ENCODE measurements around the gene CCDC158.

Gene CCDC158

GRCh38 chr4:76407440-76408119 is 13.4 kb downstream of the CCDC158 start:
- no peak for TF ChIP-seq CTCF (IDR thresholded peaks at IDR 0.05; ENCODE audit: low read depth, low read length, missing control alignments)
- no peak overlapping the region for H3K4me3 ChIP-seq (ENCODE audit: low read depth, low read length)
- no peak for DNase-seq (ENCODE audit: low read depth)

DNA sequence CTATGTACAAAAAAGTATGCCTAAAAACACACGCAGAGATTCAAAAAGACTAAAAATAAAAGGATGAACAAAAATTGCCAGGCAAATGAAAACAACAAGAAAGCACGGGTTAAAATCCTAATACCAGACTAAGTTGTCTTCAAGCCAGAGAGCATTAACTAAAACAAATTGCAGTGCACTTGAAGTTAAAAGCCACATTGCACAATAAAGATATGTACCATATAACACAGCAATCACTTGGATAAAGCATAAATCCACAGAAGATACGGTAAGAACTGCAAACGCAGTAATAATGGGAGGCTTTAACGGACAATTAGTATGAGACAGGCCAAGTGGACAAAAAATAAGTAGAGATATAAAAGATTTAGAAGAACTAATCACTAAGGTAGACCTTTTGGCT is 14.9 kb downstream of the CCDC158 start:
- no peak overlapping the region for H3K4me3 ChIP-seq (ENCODE audit: low read depth, low read length)
- no peak for DNase-seq (ENCODE audit: low read depth)
- TF ChIP-seq CTCF (IDR thresholded peaks at IDR 0.05; ENCODE audit: low read depth, low read length, missing control alignments) = no peak

DNA sequence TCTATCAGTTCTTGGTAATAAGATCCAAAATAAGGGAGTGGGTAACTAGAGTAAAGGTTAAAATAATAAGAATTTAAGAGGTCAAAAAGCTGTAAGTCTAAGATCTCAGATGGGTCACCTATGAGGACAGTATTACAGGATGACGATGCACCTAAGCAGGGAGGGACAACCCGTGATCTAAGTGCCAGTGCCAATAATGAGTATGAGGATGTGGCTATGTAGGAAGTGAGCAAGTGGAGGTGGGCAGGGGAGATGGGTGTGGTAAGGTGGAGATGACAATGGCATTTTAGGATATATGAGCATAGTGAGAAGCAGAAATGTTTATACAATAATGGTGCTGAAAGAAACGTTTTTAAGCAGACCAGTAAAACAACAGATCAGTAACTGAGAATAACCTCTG is 19.3 kb downstream of the CCDC158 start:
- no peak for TF ChIP-seq CTCF (IDR thresholded peaks at IDR 0.05; ENCODE audit: low read depth, low read length, missing control alignments)
- no peak for DNase-seq (ENCODE audit: low read depth)
- H3K4me3 ChIP-seq (ENCODE audit: low read depth, low read length) = no peak overlapping the region

GRCh38 chr4:76388160-76388908 is 32.6 kb downstream of the CCDC158 start:
- DNase-seq (ENCODE audit: low read depth) = no peak
- no peak overlapping the region for H3K4me3 ChIP-seq (ENCODE audit: low read depth, low read length)
- no peak for TF ChIP-seq CTCF (IDR thresholded peaks at IDR 0.05; ENCODE audit: low read depth, low read length, missing control alignments)

- no peak overlapping the region for H3K4me3 ChIP-seq (ENCODE audit: low read depth, low read length)
- TF ChIP-seq CTCF (IDR thresholded peaks at IDR 0.05; ENCODE audit: low read depth, low read length, missing control alignments) = no peak
- no peak for DNase-seq (ENCODE audit: low read depth)
Observed at GRCh38 chr4:76386566-76387305, 34.2 kb downstream of the CCDC158 start.

DNA sequence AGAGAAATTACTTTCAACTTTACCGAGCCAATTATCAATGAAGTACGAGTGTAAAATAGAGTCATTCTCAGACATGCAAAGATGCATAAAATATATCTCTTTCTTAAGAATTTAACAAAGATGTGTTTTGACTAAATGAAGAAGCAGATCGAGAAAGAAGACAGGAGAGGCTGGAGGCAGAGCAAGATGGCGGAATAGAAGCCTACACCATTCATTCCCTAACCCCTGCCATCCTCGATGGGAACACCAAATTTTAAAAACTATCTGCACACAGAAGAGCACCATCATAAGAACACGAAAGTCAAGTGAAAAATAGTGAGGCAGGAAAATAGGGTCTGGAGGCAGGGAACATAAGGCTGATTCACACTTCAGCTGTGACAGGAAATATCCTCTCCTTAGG is 35.0 kb downstream of the CCDC158 start:
- TF ChIP-seq CTCF (IDR thresholded peaks at IDR 0.05; ENCODE audit: low read depth, low read length, missing control alignments) = no peak
- DNase-seq (ENCODE audit: low read depth) = no peak
- H3K4me3 ChIP-seq (ENCODE audit: low read depth, low read length) = no peak overlapping the region
